HCT116 (cell line): ENCODE measurements around the gene RPS6KA2. TPM values are rescaled to one million over a fixed set of nuclear protein-coding genes. Genes with fewer than 3 reads are reported as not detected.

ENCODE experiments used
- ATAC-seq: fragments of 200-7000 bp; cut with Tn5 transposase; 2 replicates; pipeline ENCODE4 v1.9.1; 2020; ENCODE audit warnings: mild to moderate bottlenecking, moderate library complexity
- BruUV-seq: library from RNA; stranded (reverse); fragments of 400-500 nt; replicated peaks from 2 replicates; lab custom pipeline; 2021; lab: Mats Ljungman, UMichigan
- CTCF ChIA-PET: fragments of 300-600 bp; sonication (Branson Sonifier 250); formaldehyde crosslinking; loops from one replicate; lab custom pipeline; 2021; ENCODE audit warnings: antibody characterized with exemption; lab: Charles Lee
- POLR2A ChIA-PET: fragments of 300-600, 350-600 bp; sonication (Branson Sonifier 250); formaldehyde crosslinking; loops from one replicate; lab custom pipeline; 2021; ENCODE audit warnings: antibody characterized with exemption; lab: Charles Lee
- RAD21 ChIA-PET, 2 experiments: fragments of 300-600 bp; sonication (Branson Sonifier 250); formaldehyde crosslinking; loops; one replicate each; lab custom pipeline; 2023; ENCODE audit warnings: low total read pairs in 2 of 2; ENCODE audit not compliant: uncharacterized antibody in 2 of 2, unreplicated experiment in 2 of 2, low non-redundant PET in 1 of 2; lab: Charles Lee
- DNase-seq: peaks from one replicate; pipeline ENCODE4 v3.0.0-alpha.2; 2010; ENCODE audit warnings: low read depth, low spot score
- H2AFZ ChIP-seq: fragments of 200-600 bp; shearing (Covaris generic), sonication (generic); 2 replicates; pipeline ENCODE4 v1.6.1; 2017; ENCODE audit warnings: low read depth, mixed run types, mixed read lengths, antibody characterized with exemption, low read length; ENCODE audit not compliant: poor library complexity, severe bottlenecking
- H3K27ac ChIP-seq: 2 replicates; pipeline ENCODE4 v1.5.1; 2012; ENCODE audit warnings: low read depth, low read length
- H3K27me3 ChIP-seq: fragments of 200-600 bp; sonication (generic); 2 replicates; pipeline ENCODE4 v1.6.1; 2016; ENCODE audit warnings: mixed run types, low read length, mixed read lengths; ENCODE audit not compliant: insufficient read depth
- H3K36me3 ChIP-seq, 2 experiments: fragments of 200-500 bp in 1 of 2; fragments of 200-600 bp in 1 of 2; sonication (Bioruptor generic) in 1 of 2; sonication (generic) in 1 of 2; 2 replicates each; pipeline versions ENCODE4 v1.5.1 to v1.6.1; 2014 to 2016; ENCODE audit warnings: low read length in 2 of 2, inconsistent platforms in 1 of 2, mixed read lengths in 1 of 2, mixed run types in 1 of 2; ENCODE audit not compliant: insufficient read depth in 2 of 2, control insufficient read depth in 1 of 2
- H3K4me1 ChIP-seq, 2 experiments: fragments of 200-600 bp in 1 of 2; sonication (generic) in 1 of 2; 2 replicates each; pipeline versions ENCODE4 v1.5.1 to v1.6.1; 2012 to 2017; ENCODE audit warnings: low read length in 2 of 2, inconsistent platforms in 1 of 2, mild to moderate bottlenecking in 1 of 2, mixed read lengths in 1 of 2, mixed run types in 1 of 2, moderate library complexity in 1 of 2; ENCODE audit not compliant: insufficient read depth in 2 of 2, control insufficient read depth in 1 of 2
- H3K4me2 ChIP-seq: fragments of 200-600 bp; sonication (generic); 2 replicates; pipeline ENCODE4 v1.6.1; 2017; ENCODE audit warnings: mixed run types, low read length, mixed read lengths
- H3K4me3 ChIP-seq, 2 experiments: fragments of 200-600 bp in 1 of 2; sonication (generic) in 1 of 2; replicated peaks in 1 of 2; 2 replicates each; pipeline ENCODE4 v1.5.1; 2011 to 2016; ENCODE audit warnings: low read length in 2 of 2, control low read depth in 1 of 2, low read depth in 1 of 2, mild to moderate bottlenecking in 1 of 2, mixed read lengths in 1 of 2, mixed run types in 1 of 2
- H3K79me2 ChIP-seq: fragments of 200-600 bp; sonication (generic); 2 replicates; pipeline ENCODE4 v1.6.1; 2017; ENCODE audit warnings: mild to moderate bottlenecking, mixed run types, low read length, moderate library complexity, mixed read lengths; ENCODE audit not compliant: insufficient read depth
- H3K9ac ChIP-seq: fragments of 200-600 bp; sonication (generic); 2 replicates; pipeline ENCODE4 v1.6.1; 2016; ENCODE audit warnings: low read length, mixed read lengths
- H3K9me2 ChIP-seq: fragments of 200-600 bp; sonication (generic), shearing (Covaris generic); 2 replicates; pipeline ENCODE4 v1.6.1; 2017; ENCODE audit warnings: mixed run types, mild to moderate bottlenecking, moderate library complexity; ENCODE audit not compliant: insufficient read depth
- H3K9me3 ChIP-seq, 2 experiments: fragments of 200-500 bp in 1 of 2; fragments of 200-600 bp in 1 of 2; sonication (Bioruptor generic) in 1 of 2; sonication (generic) in 1 of 2; 2 replicates each; pipeline ENCODE4 v1.6.1; 2014 to 2017; ENCODE audit warnings: low read length in 2 of 2, mixed read lengths in 2 of 2, inconsistent platforms in 1 of 2, low read depth in 1 of 2, mild to moderate bottlenecking in 1 of 2, mixed run types in 1 of 2, moderate library complexity in 1 of 2; ENCODE audit not compliant: control insufficient read depth in 1 of 2, insufficient read depth in 1 of 2
- H4K20me1 ChIP-seq: fragments of 200-600 bp; sonication (generic), shearing (Covaris generic); 2 replicates; pipeline ENCODE4 v1.6.1; 2017; ENCODE audit warnings: mixed run types, mild to moderate bottlenecking, moderate library complexity; ENCODE audit not compliant: insufficient read depth
- CBX3 ChIP-seq: IDR thresholded peaks from 2 replicates; pipeline ENCODE4 v1.6.1; 2012; ENCODE audit warnings: low read depth
- CEBPB ChIP-seq: IDR thresholded peaks from 2 replicates; pipeline ENCODE4 v1.6.1; 2012; ENCODE audit warnings: low read depth
- CTCF ChIP-seq, 3 experiments: fragments of 200-600 bp in 1 of 3; sonication (generic) in 1 of 3; IDR thresholded peaks in 2 of 3; conservative IDR thresholded peaks in 1 of 3; 2 replicates each; pipeline ENCODE4 v1.5.1; 2012 to 2017; ENCODE audit warnings: low read depth in 2 of 3, low read length in 2 of 3, antibody characterized with exemption in 1 of 3, borderline replicate concordance in 1 of 3, control low read depth in 1 of 3, mild to moderate bottlenecking in 1 of 3, mixed read lengths in 1 of 3, mixed run types in 1 of 3, moderate library complexity in 1 of 3; ENCODE audit not compliant: insufficient read depth in 1 of 3
- EGR1 ChIP-seq: IDR thresholded peaks from 2 replicates; pipeline ENCODE4 v1.6.1; 2012; ENCODE audit warnings: low read depth
- EZH2phosphoT487 ChIP-seq: fragments of 200-600 bp; IDR thresholded peaks from 2 replicates; pipeline ENCODE4 v1.6.1; 2018; ENCODE audit warnings: antibody characterized with exemption, borderline replicate concordance
- FOSL1 ChIP-seq: IDR thresholded peaks from 2 replicates; pipeline ENCODE4 v1.6.1; 2012; ENCODE audit warnings: low read depth
- JUND ChIP-seq: IDR thresholded peaks from 2 replicates; pipeline ENCODE4 v1.6.1; 2012
- MAX ChIP-seq: IDR thresholded peaks from 2 replicates; pipeline ENCODE4 v1.6.1; 2012
- POLR2A ChIP-seq: IDR thresholded peaks from 2 replicates; pipeline ENCODE4 v1.7.0; 2011; ENCODE audit warnings: borderline replicate concordance; ENCODE audit not compliant: insufficient read depth, insufficient read length; ENCODE audit errors: extremely low read depth
- POLR2AphosphoS5 ChIP-seq: IDR thresholded peaks from 2 replicates; pipeline ENCODE4 v1.6.1; 2011; ENCODE audit warnings: mild to moderate bottlenecking, low read depth, low read length, moderate library complexity
- RAD21 ChIP-seq: IDR thresholded peaks from 2 replicates; pipeline ENCODE4 v1.6.1; 2012; ENCODE audit warnings: low read depth, mild to moderate bottlenecking
- REST ChIP-seq: IDR thresholded peaks from 2 replicates; pipeline ENCODE4 v1.6.1; 2012; ENCODE audit warnings: low read depth
- SIN3A ChIP-seq: IDR thresholded peaks from 2 replicates; pipeline ENCODE4 v1.6.1; 2012; ENCODE audit warnings: low read depth
- SRF ChIP-seq: IDR thresholded peaks from 2 replicates; pipeline ENCODE4 v1.6.1; 2012; ENCODE audit warnings: low read depth
- ZFX ChIP-seq: fragments of 450-650 bp; IDR thresholded peaks from 2 replicates; pipeline ENCODE4 v1.6.1; 2017
- ZNF274 ChIP-seq: fragments of 200-500 bp; sonication (Bioruptor generic); IDR thresholded peaks from 2 replicates; pipeline ENCODE4 v1.6.1; 2014; ENCODE audit warnings: mild to moderate bottlenecking, low read depth, low read length, inconsistent platforms
- intact Hi-C: fragments of 100-400 bp; cut with micrococcal nuclease; formaldehyde crosslinking; loops from 2 replicates; pipeline ENCODE4 v1.10.0; 2022
- total RNA-seq: library from RNA; stranded (reverse); gene quantifications from one replicate; pipeline ENCODE4 v1.2.1, GENCODE V29; 2021; ENCODE audit not compliant: unreplicated experiment

The RPS6KA2 gene
- total RNA-seq, 1 experiment from 2014 or later, result 8.5 TPM

GRCh38 chr6:166469426-166469961, 157.6 kb downstream of the RPS6KA2 start:
- Histone ChIP-seq H3K27me3 (no peaks in the 10 kb centered on the region), H3K4me3 (no peak overlapping the region), H3K27ac (no peak overlapping the region), H4K20me1 (no peaks in the 10 kb centered on the region), H3K4me1 (no peaks in the 10 kb centered on the region), H3K4me2 (no peak overlapping the region), H3K9ac (no peak overlapping the region), H3K9me2 (no peaks in the 10 kb centered on the region), H2AFZ (no peak overlapping the region), H3K9me3 (no peaks in the 10 kb centered on the region), H3K36me3 (no peaks in the 10 kb centered on the region), H3K79me2 (no peaks in the 10 kb centered on the region)
- RAD21 ChIA-PET, result no interaction called here
- DNase-seq, result no peak
- TF ChIP-seq ZNF274 (no peak), CTCF (IDR thresholded peaks at IDR 0.05 in 2 of 3, conservative IDR thresholded peaks at IDR 0.05 in 1 of 3; ENCODE audit: borderline replicate concordance in 1 of 3, insufficient read depth in 1 of 3, low read depth in 2 of 3, low read length in 2 of 3) (no peak), CEBPB (no peak), POLR2A (no peak), RAD21 (no peak), SIN3A (no peak), EGR1 (no peak), JUND (no peak), REST (no peak), FOSL1 (no peak), EZH2phosphoT487 (no peak), ZFX (no peak), CBX3 (no peak), SRF (no peak), MAX (no peak), POLR2AphosphoS5 (no peak)
- BruUV-seq, result no TSS peak
- intact Hi-C loops, result no loop called here
- ATAC-seq, result no peak
- POLR2A ChIA-PET, result no interaction called here
- CTCF ChIA-PET, result no interaction called here
